Smooth muscle cell (in vitro differentiated cells): ENCODE measurements around the gene KLK2. TPM values are rescaled to one million over a fixed set of nuclear protein-coding genes. Genes with fewer than 3 reads are reported as not detected.

Experiments
- DNase-seq: peaks from one replicate; lab custom pipeline; 2025; ENCODE audit not compliant: unreplicated experiment; lab: John Stamatoyannopoulos, UW
- H2AFZ ChIP-seq: fragments of 200-600 bp; sonication (generic); 2 replicates; pipeline ENCODE4 v1.6.0; 2016; ENCODE audit warnings: antibody characterized with exemption, low read depth, mild to moderate bottlenecking
- H3F3A ChIP-seq: fragments of 200-600 bp; sonication (generic); 2 replicates; pipeline ENCODE4 v1.6.0; 2017; ENCODE audit warnings: antibody characterized with exemption, low read depth
- H3K27ac ChIP-seq: fragments of 200-600 bp; sonication (generic); 2 replicates; pipeline ENCODE4 v1.5.1; 2016; ENCODE audit warnings: low read depth, mild to moderate bottlenecking
- H3K27me3 ChIP-seq: fragments of 200-600 bp; sonication (generic); 2 replicates; pipeline ENCODE4 v1.6.1; 2016; ENCODE audit warnings: low read depth, mild to moderate bottlenecking
- H3K36me3 ChIP-seq: fragments of 200-600 bp; sonication (generic); 2 replicates; pipeline ENCODE4 v1.5.1; 2016; ENCODE audit warnings: low read depth
- H3K4me1 ChIP-seq: fragments of 200-600 bp; sonication (generic); 2 replicates; pipeline ENCODE4 v1.5.1; 2016; ENCODE audit warnings: low read depth
- H3K4me2 ChIP-seq: fragments of 200-600 bp; sonication (generic); 2 replicates; pipeline ENCODE4 v1.6.0; 2016; ENCODE audit warnings: mild to moderate bottlenecking
- H3K4me3 ChIP-seq: fragments of 200-600 bp; sonication (generic); 2 replicates; pipeline ENCODE4 v1.5.1; 2016; ENCODE audit warnings: mild to moderate bottlenecking
- H3K79me2 ChIP-seq: fragments of 200-600 bp; sonication (generic); 2 replicates; pipeline ENCODE4 v1.6.0; 2016; ENCODE audit warnings: low read depth, mild to moderate bottlenecking
- H3K9ac ChIP-seq: fragments of 200-600 bp; sonication (generic); 2 replicates; pipeline ENCODE4 v1.6.0; 2016; ENCODE audit warnings: low read depth
- H3K9me3 ChIP-seq: fragments of 200-600 bp; sonication (generic); replicated peaks from 2 replicates; pipeline ENCODE4 v1.5.1; 2016; ENCODE audit warnings: low read depth
- H4K20me1 ChIP-seq: fragments of 200-600 bp; sonication (generic); 2 replicates; pipeline ENCODE4 v1.6.0; 2016; ENCODE audit warnings: low read depth
- CTCF ChIP-seq: fragments of 200-600 bp; sonication (generic); IDR thresholded peaks from 2 replicates; pipeline ENCODE4 v1.5.1; 2017; ENCODE audit warnings: borderline replicate concordance, mild to moderate bottlenecking, antibody characterized with exemption; ENCODE audit not compliant: insufficient read depth, poor library complexity, severe bottlenecking
- WGBS: methylation state at CpG from one replicate; pipeline ENCODE4 v1.1.7; 2016; ENCODE audit warnings: low lambda C conversion rate; 5-methylcytosine and 5-hydroxymethylcytosine counted together
- polyA plus RNA-seq: library from polyadenylated mRNA; unstranded; fragments of >200 nt; fragmentation: Nextera tagmentation; extraction: Ambion mirVana; gene quantifications from 2 replicates; pipeline ENCODE4 v1.2.1, GENCODE V29; 2016
- total RNA-seq: library from RNA; depleted of rRNA; stranded (reverse); fragments of >200 nt; gene quantifications from 2 replicates; pipeline ENCODE4 v1.2.3, GENCODE V29; 2014

The KLK2 gene
- total and polyA plus RNA-seq, 2 experiments from 2014 or later: not detected

GRCh38 chr19:50925734-50926133, 52.5 kb downstream of the KLK2 start:
- Histone ChIP-seq H3K9ac (no peak overlapping the region), H3K4me1 (no peaks in the 10 kb centered on the region), H3K27ac (no peak overlapping the region), H3K79me2 (no peaks in the 10 kb centered on the region), H2AFZ (no peak overlapping the region), H3F3A (no peaks in the 10 kb centered on the region), H3K36me3 (no peaks in the 10 kb centered on the region), H3K4me2 (no peak overlapping the region), H3K9me3 (no peaks in the 10 kb centered on the region), H3K27me3 (peaks cover 13% of the 10 kb centered on the region), H3K4me3 (no peak overlapping the region), H4K20me1 (no peaks in the 10 kb centered on the region)
- TF ChIP-seq CTCF: no peak
- DNase-seq: no peak
- WGBS: 73% methylated on average over 2 of the region's 2 CpGs

- no peak overlapping the region for H3K27ac ChIP-seq
- no peak overlapping the region for H3K4me2 ChIP-seq
- H2AFZ ChIP-seq: no peak overlapping the region
- TF ChIP-seq CTCF: no peak
- DNase-seq: no peak
- H3K9me3 ChIP-seq: no peaks in the 10 kb centered on the region
- H4K20me1 ChIP-seq: no peaks in the 10 kb centered on the region
- no peak overlapping the region for H3K9ac ChIP-seq
- no peaks in the 10 kb centered on the region for H3K79me2 ChIP-seq
- no peaks in the 10 kb centered on the region for H3K4me1 ChIP-seq
- no peaks in the 10 kb centered on the region for H3K36me3 ChIP-seq
- H3K4me3 ChIP-seq: no peak overlapping the region
- no peaks in the 10 kb centered on the region for H3F3A ChIP-seq
- 93% methylated on average over 11 of the region's 11 CpGs for WGBS
- H3K27me3 ChIP-seq: peaks cover 13% of the 10 kb centered on the region
Measured at GRCh38 chr19:50926144-50926543, 52.9 kb downstream of the KLK2 start.

- no peaks in the 10 kb centered on the region for H4K20me1 ChIP-seq
- no peak overlapping the region for H3K27ac ChIP-seq
- H2AFZ ChIP-seq: no peak overlapping the region
- no peaks in the 10 kb centered on the region for H3K9me3 ChIP-seq
- H3F3A ChIP-seq: no peaks in the 10 kb centered on the region
- no peak overlapping the region for H3K4me3 ChIP-seq
- H3K4me2 ChIP-seq: no peak overlapping the region
- TF ChIP-seq CTCF: no peak
- no peak for DNase-seq
- no peaks in the 10 kb centered on the region for H3K79me2 ChIP-seq
- peaks cover 8% of the 10 kb centered on the region for H3K27me3 ChIP-seq
- no peak overlapping the region for H3K9ac ChIP-seq
- H3K36me3 ChIP-seq: no peaks in the 10 kb centered on the region
- WGBS: 93% methylated on average over 5 of the region's 5 CpGs
- no peaks in the 10 kb centered on the region for H3K4me1 ChIP-seq
Measured at GRCh38 chr19:50928831-50929230, 55.6 kb downstream of the KLK2 start.

Other genes with a start within 250 kb of the KLK2 start
- 0.13 and 0.63 TPM in 2 replicates for gene SYT3, start 233.6 kb upstream of the KLK2 start, total RNA-seq
- 0.54 and 1.8 TPM in 2 replicates for gene SYT3, start 233.6 kb upstream of the KLK2 start, polyA plus RNA-seq
- gene C19orf81, start 224.0 kb upstream of the KLK2 start, total RNA-seq: 1.6 and 1.7 TPM in 2 replicates
- 12.8 and 13.5 TPM in 2 replicates for gene C19orf81, start 224.0 kb upstream of the KLK2 start, polyA plus RNA-seq
- 2.1 and 4.1 TPM in 2 replicates for gene SHANK1, start 153.6 kb upstream of the KLK2 start, total RNA-seq
- 1.0 and 1.8 TPM in 2 replicates for gene SHANK1, start 153.6 kb upstream of the KLK2 start, polyA plus RNA-seq
- gene CLEC11A, start 150.1 kb upstream of the KLK2 start, total RNA-seq: 48.3 and 53.4 TPM in 2 replicates
- 138 and 155 TPM in 2 replicates for gene CLEC11A, start 150.1 kb upstream of the KLK2 start, polyA plus RNA-seq
- gene GPR32, start 103.0 kb upstream of the KLK2 start, total RNA-seq: not detected in 2 replicates
- gene GPR32, start 103.0 kb upstream of the KLK2 start, polyA plus RNA-seq: not detected in 2 replicates
- not detected in 2 replicates for gene ACP4, start 83.0 kb upstream of the KLK2 start, total RNA-seq
- 0.26 TPM in 2 replicates for gene ACP4, start 83.0 kb upstream of the KLK2 start, polyA plus RNA-seq
- 0.85 TPM in 1 of 2 replicates, not detected in the other for gene KLK1, start 49.7 kb upstream of the KLK2 start, total RNA-seq
- gene KLK1, start 49.7 kb upstream of the KLK2 start, polyA plus RNA-seq: not detected in 2 replicates
- gene KLK15, start 39.9 kb upstream of the KLK2 start, total RNA-seq: not detected in 2 replicates
- not detected in 2 replicates for gene KLK15, start 39.9 kb upstream of the KLK2 start, polyA plus RNA-seq
- not detected in 2 replicates for gene KLK3, start 18.5 kb upstream of the KLK2 start, total RNA-seq
- gene KLK3, start 18.5 kb upstream of the KLK2 start, polyA plus RNA-seq: not detected in 2 replicates
- not detected in 2 replicates for gene KLK4, start 38.0 kb downstream of the KLK2 start, total RNA-seq
- 0.80 and 0.82 TPM in 2 replicates for gene KLK4, start 38.0 kb downstream of the KLK2 start, polyA plus RNA-seq
- 0.18 and 1.2 TPM in 2 replicates for gene KLK5, start 79.6 kb downstream of the KLK2 start, total RNA-seq
- gene KLK5, start 79.6 kb downstream of the KLK2 start, polyA plus RNA-seq: 0.38 TPM in 1 of 2 replicates, not detected in the other
- gene KLK6, start 96.2 kb downstream of the KLK2 start, total RNA-seq: 9.5 and 20.7 TPM in 2 replicates
- 7.1 and 29.5 TPM in 2 replicates for gene KLK6, start 96.2 kb downstream of the KLK2 start, polyA plus RNA-seq
- 5.8 TPM in 1 of 2 replicates, not detected in the other for gene KLK7, start 110.5 kb downstream of the KLK2 start, total RNA-seq
- 0.25 TPM in 1 of 2 replicates, not detected in the other for gene KLK7, start 110.5 kb downstream of the KLK2 start, polyA plus RNA-seq
- 1.7 and 11.6 TPM in 2 replicates for gene KLK8, start 128.2 kb downstream of the KLK2 start, total RNA-seq
- 4.3 TPM in 1 of 2 replicates, not detected in the other for gene KLK8, start 128.2 kb downstream of the KLK2 start, polyA plus RNA-seq
- 3.6 and 10.8 TPM in 2 replicates for gene KLK10, start 146.3 kb downstream of the KLK2 start, total RNA-seq
- 3.8 and 8.5 TPM in 2 replicates for gene KLK10, start 146.3 kb downstream of the KLK2 start, polyA plus RNA-seq
- 2.1 and 3.2 TPM in 2 replicates for gene KLK11, start 153.2 kb downstream of the KLK2 start, total RNA-seq
- gene KLK11, start 153.2 kb downstream of the KLK2 start, polyA plus RNA-seq: 0.97 TPM in 1 of 2 replicates, not detected in the other
- 0.81 and 1.9 TPM in 2 replicates for gene KLK12, start 161.6 kb downstream of the KLK2 start, total RNA-seq
- 1.7 and 2.2 TPM in 2 replicates for gene KLK12, start 161.6 kb downstream of the KLK2 start, polyA plus RNA-seq
- gene KLK13, start 191.7 kb downstream of the KLK2 start, total RNA-seq: 0.72 and 1.6 TPM in 2 replicates
- gene KLK13, start 191.7 kb downstream of the KLK2 start, polyA plus RNA-seq: 0.19 and 1.3 TPM in 2 replicates
- 5.5 and 12.3 TPM in 2 replicates for gene KLK14, start 209.4 kb downstream of the KLK2 start, total RNA-seq
- 2.0 and 7.7 TPM in 2 replicates for gene KLK14, start 209.4 kb downstream of the KLK2 start, polyA plus RNA-seq
- gene CTU1, start 235.0 kb downstream of the KLK2 start, total RNA-seq: 4.7 and 5.1 TPM in 2 replicates
- 9.8 and 11.2 TPM in 2 replicates for gene CTU1, start 235.0 kb downstream of the KLK2 start, polyA plus RNA-seq